Stimulated activated naive CD8-positive, alpha-beta T cell treated with anti-CD3 and anti-CD28 coated beads, Interleukin-15, Interleukin-2, amounts not matched to agents 100 ng/mL and 50 ng/mL, for 24 hours (primary cell): ENCODE results near the gene CTSD.
A peak's percentile ranks its signal among the peaks of the same experiment; 100 is the strongest.

Experiments used
- H3K27ac Mint-ChIP-seq: one replicate; pipeline ENCODE4 v1.8.0; 2021; ENCODE audit warnings: mild to moderate bottlenecking, mixed read lengths
- H3K27me3 Mint-ChIP-seq: one replicate; pipeline ENCODE4 v1.8.0; 2021; ENCODE audit warnings: mixed read lengths
- H3K36me3 Mint-ChIP-seq: one replicate; pipeline ENCODE4 v1.8.0; 2021; ENCODE audit warnings: low read depth, mixed read lengths
- H3K4me1 Mint-ChIP-seq: one replicate; pipeline ENCODE4 v1.8.0; 2021; ENCODE audit warnings: low read depth, mixed read lengths
- H3K4me3 Mint-ChIP-seq: one replicate; pipeline ENCODE4 v1.8.0; 2021; ENCODE audit warnings: mild to moderate bottlenecking, mixed read lengths
- H3K9me3 Mint-ChIP-seq: one replicate; pipeline ENCODE4 v1.8.0; 2021; ENCODE audit warnings: mixed read lengths

CTSD gene

GRCh38 chr11:1756791-1757771 is 6.6 kb downstream of the CTSD start:
- peak overlapping the region; percentile 75 for H3K4me3 Mint-ChIP-seq

DNA sequence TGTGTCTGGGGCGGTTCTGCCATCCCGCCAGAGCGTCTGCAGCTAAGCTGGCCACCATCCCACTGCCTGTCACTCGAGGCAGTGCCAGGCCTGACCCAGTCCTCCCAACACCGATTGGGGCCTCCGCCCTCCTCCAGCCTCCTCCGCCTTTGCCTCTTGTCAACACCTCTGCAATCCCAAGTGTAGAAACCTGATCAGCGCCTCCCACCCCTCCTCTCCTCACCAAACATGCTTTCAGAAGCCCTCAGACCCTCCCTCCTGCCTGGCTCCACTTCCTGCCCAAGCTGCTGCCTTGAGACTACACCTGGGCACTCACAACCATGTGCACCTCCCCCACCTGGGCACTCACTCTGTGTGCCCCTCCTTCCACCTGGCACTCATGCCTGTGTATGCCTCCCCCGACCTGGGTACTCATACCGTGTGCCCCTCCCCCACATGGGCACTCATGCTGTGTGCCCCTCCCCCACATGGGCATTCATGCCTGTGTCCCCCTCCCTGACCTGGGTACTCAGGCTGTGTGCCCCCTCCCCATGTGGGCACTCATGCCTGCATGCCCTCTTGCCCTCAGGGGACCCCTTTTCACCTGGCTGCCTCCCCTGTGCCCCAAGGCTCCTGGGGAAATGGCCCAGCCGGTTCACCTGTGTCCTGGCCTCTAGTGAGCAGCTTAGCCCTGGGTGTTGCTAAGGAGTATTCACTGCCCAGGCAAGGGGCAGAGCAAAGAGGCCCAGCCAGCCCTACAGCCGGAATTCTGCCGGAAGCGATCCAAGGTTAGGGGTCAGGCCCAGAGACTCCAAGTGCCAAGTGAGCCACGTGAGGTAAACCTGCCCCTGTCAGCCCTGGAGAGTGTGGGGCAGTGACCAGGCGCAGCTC is 7.8 kb downstream of the CTSD start:
- Mint-ChIP-seq H3K9me3 (no peaks in the 10 kb centered on the region), H3K4me3 (peak overlapping the region; percentile 17), H3K36me3 (peaks cover 9% of the 10 kb centered on the region), H3K27ac (peak overlapping the region; percentile 73), H3K4me1 (peaks cover 67% of the 10 kb centered on the region), H3K27me3 (no peaks in the 10 kb centered on the region)

More at GRCh38 chr11:1756791-1757771, 6.6 kb downstream of the CTSD start:
- H3K36me3 Mint-ChIP-seq, result peaks cover 9% of the 10 kb centered on the region
- peak overlapping the region; percentile 90 for H3K27ac Mint-ChIP-seq
- H3K9me3 Mint-ChIP-seq, result no peaks in the 10 kb centered on the region
- H3K4me1 Mint-ChIP-seq, result peaks cover 74% of the 10 kb centered on the region
- H3K27me3 Mint-ChIP-seq, result no peaks in the 10 kb centered on the region

- H3K36me3 Mint-ChIP-seq, result peaks cover 9% of the 10 kb centered on the region
- H3K4me3 Mint-ChIP-seq, result no peak overlapping the region
- H3K9me3 Mint-ChIP-seq, result no peaks in the 10 kb centered on the region
- H3K27ac Mint-ChIP-seq, result peak overlapping the region; percentile 73
- peaks cover 4% of the 10 kb centered on the region for H3K27me3 Mint-ChIP-seq
- peaks cover 64% of the 10 kb centered on the region for H3K4me1 Mint-ChIP-seq
Measured at GRCh38 chr11:1755344-1755691, 8.4 kb downstream of the CTSD start.

DNA sequence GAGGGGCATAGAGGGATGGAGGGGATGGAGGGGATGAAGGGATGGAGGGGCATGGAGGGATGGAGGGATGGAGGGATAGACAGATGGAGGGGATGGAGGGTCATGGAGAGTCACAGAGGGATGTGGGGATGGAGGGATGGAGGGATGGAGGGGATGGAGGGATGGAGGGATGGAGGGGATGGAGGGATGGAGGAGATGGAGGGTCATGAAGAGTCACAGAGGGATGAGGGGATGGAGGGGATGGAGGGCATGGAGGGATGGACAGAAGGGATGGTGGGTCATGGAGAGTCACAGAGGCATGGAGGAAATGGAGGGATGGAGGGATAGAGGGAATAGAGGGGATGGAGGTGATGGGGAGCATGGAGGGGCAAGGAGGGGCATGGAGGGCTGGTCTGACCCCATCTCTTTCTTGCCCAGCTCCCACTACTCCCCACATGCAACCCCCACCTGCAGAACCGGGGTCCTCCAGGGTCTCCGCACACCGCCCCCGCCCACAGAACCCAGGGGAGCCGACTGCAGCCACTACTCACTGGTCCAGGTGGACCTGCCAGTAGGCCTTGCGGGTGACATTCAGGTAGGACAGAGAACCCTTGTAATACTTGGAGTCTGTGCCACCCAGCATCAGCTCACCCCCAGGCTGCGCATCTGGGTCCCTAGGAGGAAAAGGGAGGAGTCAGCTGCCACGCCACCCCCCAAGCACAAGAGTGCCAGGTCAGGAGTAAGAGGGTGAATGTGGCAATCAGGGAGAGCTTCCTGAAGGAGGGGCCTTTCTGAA is 9.2 kb downstream of the CTSD start:
- Mint-ChIP-seq H3K9me3 (no peaks in the 10 kb centered on the region), H3K4me3 (no peak overlapping the region), H3K36me3 (peaks cover 9% of the 10 kb centered on the region), H3K4me1 (peaks cover 65% of the 10 kb centered on the region), H3K27ac (no peak overlapping the region), H3K27me3 (peaks cover 11% of the 10 kb centered on the region)

GRCh38 chr11:1753929-1754305 is 9.8 kb downstream of the CTSD start:
- H3K27ac Mint-ChIP-seq, result no peak overlapping the region
- H3K27me3 Mint-ChIP-seq, result peaks cover 14% of the 10 kb centered on the region
- peaks cover 66% of the 10 kb centered on the region for H3K4me1 Mint-ChIP-seq
- peaks cover 9% of the 10 kb centered on the region for H3K36me3 Mint-ChIP-seq
- H3K9me3 Mint-ChIP-seq, result no peaks in the 10 kb centered on the region
- H3K4me3 Mint-ChIP-seq, result no peak overlapping the region

DNA sequence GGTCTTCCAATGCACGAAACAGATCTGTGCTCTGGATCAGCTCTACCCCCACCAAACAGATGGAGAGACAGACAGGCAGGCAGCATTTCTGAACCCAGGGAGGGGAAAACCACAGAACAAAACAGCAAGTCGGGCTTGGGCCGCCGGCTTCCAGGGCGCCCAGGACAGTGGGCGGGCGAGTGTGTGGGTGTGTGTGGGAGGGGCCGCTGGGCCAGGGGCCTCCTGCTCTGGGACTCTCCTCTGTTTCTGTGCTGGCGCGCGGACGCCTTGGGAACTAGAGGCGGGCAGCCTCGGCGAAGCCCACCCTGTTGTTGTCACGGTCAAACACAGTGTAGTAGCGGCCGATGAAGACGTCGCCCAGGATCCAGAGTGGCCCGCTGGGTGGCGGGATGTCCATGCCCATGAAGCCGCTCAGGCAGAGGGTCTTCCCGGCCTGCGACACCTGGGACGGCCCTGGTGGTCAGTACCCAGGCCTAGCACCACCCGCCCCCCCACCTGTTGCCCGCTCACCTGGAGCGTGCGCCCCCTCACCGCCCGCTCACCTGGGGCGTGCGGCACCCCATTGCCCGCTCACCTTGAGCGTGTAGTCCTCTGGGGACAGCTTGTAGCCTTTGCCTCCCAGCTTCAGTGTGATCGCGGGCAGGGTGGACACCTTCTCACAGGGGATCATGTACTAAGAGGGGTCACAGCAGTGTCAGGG is 10.3 kb downstream of the CTSD start:
- H3K27me3 Mint-ChIP-seq, result peaks cover 14% of the 10 kb centered on the region
- no peak overlapping the region for H3K27ac Mint-ChIP-seq
- H3K9me3 Mint-ChIP-seq, result no peaks in the 10 kb centered on the region
- H3K4me1 Mint-ChIP-seq, result peaks cover 61% of the 10 kb centered on the region
- no peak overlapping the region for H3K4me3 Mint-ChIP-seq
- H3K36me3 Mint-ChIP-seq, result peaks cover 9% of the 10 kb centered on the region

DNA sequence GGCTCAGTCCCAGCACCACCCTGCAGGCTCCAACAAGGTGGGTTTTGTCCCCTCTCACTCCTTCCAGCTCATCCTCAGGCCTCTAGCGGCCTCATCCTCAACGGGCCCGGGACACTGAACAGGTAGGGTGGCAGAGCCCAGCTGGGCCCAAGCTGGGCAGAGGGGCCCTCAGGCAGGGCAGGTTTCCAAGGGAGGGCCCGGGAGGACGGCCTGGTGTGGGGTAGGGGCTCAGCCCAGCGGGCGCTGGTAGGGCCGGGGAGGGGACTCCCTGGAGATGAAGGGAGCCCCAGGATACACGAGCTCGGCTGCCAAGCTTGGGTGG is 10.9 kb downstream of the CTSD start:
- Mint-ChIP-seq H3K9me3 (no peaks in the 10 kb centered on the region), H3K36me3 (peaks cover 9% of the 10 kb centered on the region), H3K4me3 (no peak overlapping the region), H3K27me3 (peaks cover 14% of the 10 kb centered on the region), H3K27ac (no peak overlapping the region), H3K4me1 (peaks cover 60% of the 10 kb centered on the region)

DNA sequence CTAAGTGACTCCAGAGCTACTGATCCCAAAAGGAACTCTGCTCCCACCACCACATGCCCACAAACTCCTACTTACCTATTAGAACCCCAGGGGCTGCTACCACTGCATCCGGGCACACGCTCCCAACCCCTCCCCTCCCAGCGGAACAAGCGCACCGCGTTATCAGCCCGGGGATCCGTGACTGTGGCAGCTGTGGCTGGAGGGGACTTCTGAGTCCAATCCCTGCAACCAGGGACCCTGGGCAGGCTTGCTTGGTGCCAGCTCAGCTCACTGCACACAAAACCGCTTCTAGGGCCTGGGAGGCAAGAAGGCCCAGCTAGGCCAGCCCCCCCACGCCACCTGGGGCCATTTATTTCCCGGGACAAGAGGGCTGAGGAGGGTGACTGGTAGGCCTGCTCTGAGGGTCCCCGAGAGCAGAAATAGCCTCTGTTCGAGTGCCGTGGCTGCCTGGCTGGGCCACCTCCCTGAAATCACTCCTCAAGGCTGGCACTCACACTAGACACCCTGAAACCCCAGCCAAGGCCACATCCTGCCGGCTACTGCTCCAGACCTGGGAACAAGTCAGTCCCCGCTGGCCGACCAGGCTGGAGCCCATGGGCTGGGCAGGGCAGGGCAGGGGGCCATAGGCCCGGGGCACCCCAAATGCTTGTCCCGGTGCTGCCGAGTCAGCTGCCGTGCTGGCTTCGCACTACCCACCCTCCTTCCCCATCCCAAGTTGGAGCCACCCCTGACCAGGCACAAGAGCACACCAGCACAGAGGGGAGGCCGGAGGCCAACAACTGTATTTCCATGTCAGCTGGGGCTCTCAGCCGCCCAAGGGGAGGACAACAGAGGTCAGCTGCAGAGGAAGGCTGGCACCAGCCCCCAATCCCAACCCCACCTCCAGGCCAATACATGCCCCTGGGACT is 11.5 kb downstream of the CTSD start:
- H3K4me1 Mint-ChIP-seq, result peaks cover 54% of the 10 kb centered on the region

GRCh38 chr11:1751531-1751921 is 12.2 kb downstream of the CTSD start:
- H3K4me1 Mint-ChIP-seq, result peaks cover 47% of the 10 kb centered on the region
- no peaks in the 10 kb centered on the region for H3K9me3 Mint-ChIP-seq
- H3K27ac Mint-ChIP-seq, result no peak overlapping the region
- no peak overlapping the region for H3K4me3 Mint-ChIP-seq
- peaks cover 14% of the 10 kb centered on the region for H3K27me3 Mint-ChIP-seq
- H3K36me3 Mint-ChIP-seq, result peaks cover 9% of the 10 kb centered on the region

More for the DNA sequence above, 11.5 kb downstream of the CTSD start:
- H3K27me3 Mint-ChIP-seq, result peaks cover 14% of the 10 kb centered on the region
- peaks cover 9% of the 10 kb centered on the region for H3K36me3 Mint-ChIP-seq
- H3K9me3 Mint-ChIP-seq, result no peaks in the 10 kb centered on the region
- H3K27ac Mint-ChIP-seq, result no peak overlapping the region
- H3K4me3 Mint-ChIP-seq, result no peak overlapping the region

DNA sequence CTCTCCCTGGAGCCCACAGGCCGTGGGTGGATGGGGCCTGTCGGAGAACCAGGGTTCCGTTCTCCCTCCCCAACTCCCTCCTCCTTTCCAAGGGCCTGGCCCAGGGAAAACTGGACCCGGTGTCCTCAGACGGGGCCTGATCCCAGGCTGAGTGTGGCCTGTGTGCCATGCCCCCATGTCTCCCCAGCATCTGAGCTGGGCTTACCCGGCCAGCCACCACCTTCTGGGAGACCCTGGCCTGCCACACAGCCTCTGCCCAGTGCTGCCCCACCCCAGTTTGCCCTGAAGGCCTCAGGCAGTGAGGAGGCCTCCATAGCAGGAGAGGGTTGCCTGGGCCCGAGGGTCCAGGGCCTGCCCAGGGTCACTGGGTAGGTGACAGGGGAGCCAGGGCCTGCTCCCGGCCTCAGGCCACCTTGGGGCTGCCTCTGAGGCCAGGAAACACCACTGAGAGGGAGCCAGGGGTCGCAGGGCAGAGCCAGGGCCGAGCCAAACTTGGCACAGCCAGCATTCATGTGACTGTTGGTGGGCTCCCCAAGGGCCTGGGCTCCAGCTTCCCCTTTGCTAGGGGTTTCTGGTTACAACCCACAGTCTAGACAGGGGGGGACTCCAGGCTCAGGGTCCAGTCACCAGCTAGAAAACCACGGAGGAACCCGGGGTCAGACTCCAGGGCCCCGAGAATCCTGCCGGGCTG is 12.7 kb downstream of the CTSD start:
- peaks cover 9% of the 10 kb centered on the region for H3K36me3 Mint-ChIP-seq
- no peak overlapping the region for H3K4me3 Mint-ChIP-seq
- peaks cover 41% of the 10 kb centered on the region for H3K4me1 Mint-ChIP-seq
- H3K27ac Mint-ChIP-seq, result no peak overlapping the region
- H3K27me3 Mint-ChIP-seq, result peaks cover 14% of the 10 kb centered on the region
- peaks cover 3% of the 10 kb centered on the region for H3K9me3 Mint-ChIP-seq

DNA sequence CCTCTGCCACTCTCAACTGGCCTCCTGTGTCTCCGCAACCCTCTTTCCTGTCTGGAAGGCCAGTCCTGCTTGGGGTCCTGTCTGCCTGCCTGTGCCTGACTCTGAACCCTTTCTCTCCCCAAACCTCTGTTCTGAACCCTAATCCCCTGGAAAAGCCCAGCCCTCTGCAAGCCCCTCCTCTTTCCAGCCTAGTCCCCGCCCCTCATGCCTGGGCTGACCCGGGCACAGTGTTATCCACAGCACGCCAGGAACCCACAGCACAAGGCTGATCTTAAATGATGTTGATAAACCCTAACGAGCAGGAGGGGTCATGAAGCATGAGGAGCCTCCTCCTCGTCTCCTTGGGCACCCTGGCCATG is 13.3 kb downstream of the CTSD start, which contains the start of gene IFITM10:
IFITM10 (minus strand) TSS at position 115 of the 359 bp plus-strand sequence. CDS start 153 bp downstream, outside the sequence.
- peaks cover 7% of the 10 kb centered on the region for H3K9me3 Mint-ChIP-seq
- H3K27me3 Mint-ChIP-seq, result peaks cover 14% of the 10 kb centered on the region
- peaks cover 5% of the 10 kb centered on the region for H3K36me3 Mint-ChIP-seq
- peak within 1 kb of the TSS; percentile 31 for H3K27ac Mint-ChIP-seq
- H3K4me1 Mint-ChIP-seq, result peaks cover 36% of the 10 kb centered on the region
- H3K4me3 Mint-ChIP-seq, result peak within 1 kb of the TSS; percentile 48

GRCh38 chr11:1749395-1750351 is 14.1 kb downstream of the CTSD start:
- H3K36me3 Mint-ChIP-seq, result peaks cover 4% of the 10 kb centered on the region
- no peak overlapping the region for H3K27ac Mint-ChIP-seq
- peaks cover 28% of the 10 kb centered on the region for H3K4me1 Mint-ChIP-seq
- H3K4me3 Mint-ChIP-seq, result peak overlapping the region; percentile 48
- peaks cover 14% of the 10 kb centered on the region for H3K27me3 Mint-ChIP-seq
- H3K9me3 Mint-ChIP-seq, result peaks cover 8% of the 10 kb centered on the region
